Endothelial cell (in vitro differentiated cells): ENCODE data around the gene ATG7. TPM values are rescaled to one million over a fixed set of nuclear protein-coding genes. Genes with fewer than 3 reads are reported as not detected.

Experiments used
- DNase-seq: peaks from one replicate; pipeline ENCODE4 v3.0.0; 2021; ENCODE audit warnings: low spot score
- H3K27ac Mint-ChIP-seq: one replicate; pipeline ENCODE4 v1.8.0; 2021; ENCODE audit warnings: mixed read lengths, inconsistent platforms; ENCODE audit not compliant: unreplicated experiment
- H3K27me3 Mint-ChIP-seq: one replicate; pipeline ENCODE4 v1.8.0; 2021; ENCODE audit warnings: mild to moderate bottlenecking, moderate library complexity, mixed read lengths, inconsistent platforms; ENCODE audit not compliant: unreplicated experiment
- H3K36me3 Mint-ChIP-seq: one replicate; pipeline ENCODE4 v1.8.0; 2021; ENCODE audit warnings: mild to moderate bottlenecking, low read depth, mixed read lengths, inconsistent platforms; ENCODE audit not compliant: unreplicated experiment
- H3K4me1 Mint-ChIP-seq: one replicate; pipeline ENCODE4 v1.8.0; 2021; ENCODE audit warnings: mild to moderate bottlenecking, mixed read lengths, inconsistent platforms; ENCODE audit not compliant: unreplicated experiment
- H3K4me3 Mint-ChIP-seq: one replicate; pipeline ENCODE4 v1.8.0; 2021; ENCODE audit warnings: mild to moderate bottlenecking, mixed read lengths, inconsistent platforms; ENCODE audit not compliant: unreplicated experiment
- H3K9me3 Mint-ChIP-seq: one replicate; pipeline ENCODE4 v1.8.0; 2021; ENCODE audit warnings: mixed read lengths, inconsistent platforms; ENCODE audit not compliant: unreplicated experiment
- total RNA-seq: library from RNA; stranded (reverse); fragmentation: NEBNext Ultra II Directional; extraction: Animal tissue kit (Norgen Biotek cat#: 25700); gene quantifications from one replicate; pipeline ENCODE4 v1.2.1, GENCODE V29; 2021; ENCODE audit not compliant: unreplicated experiment
- TF ChIP-seq, protein P1 (sequence below): fragments of 200-600 bp; sonication (generic); IDR thresholded peaks from one replicate; pipeline ENCODE4 v1.5.0; 2021; ENCODE audit warnings: antibody characterized with exemption; ENCODE audit not compliant: unreplicated experiment

Gene ATG7
- total RNA-seq, 1 donor from 2014 or later = 30.6 TPM

DNA sequence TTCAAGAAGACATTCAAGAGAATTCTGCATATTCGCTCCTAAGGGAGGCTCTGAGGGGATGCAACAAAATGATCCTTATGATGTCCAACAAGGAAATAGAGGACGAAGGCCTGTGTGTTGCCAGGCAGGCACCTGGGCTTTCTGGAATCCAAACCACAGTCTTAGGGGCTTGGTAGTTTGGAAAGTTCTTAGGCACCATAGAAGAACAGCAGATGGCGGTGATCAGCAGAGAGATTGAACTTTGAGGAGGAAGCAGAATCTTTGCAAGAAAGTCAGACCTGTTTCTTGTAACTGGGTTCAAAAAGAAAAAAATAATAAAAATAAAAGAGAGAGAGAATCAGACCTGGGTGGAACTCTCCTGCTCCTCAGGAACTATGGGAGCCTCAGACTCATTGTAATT lies 11.7 kb upstream of the ATG7 start:
- TF ChIP-seq, protein P1, sequence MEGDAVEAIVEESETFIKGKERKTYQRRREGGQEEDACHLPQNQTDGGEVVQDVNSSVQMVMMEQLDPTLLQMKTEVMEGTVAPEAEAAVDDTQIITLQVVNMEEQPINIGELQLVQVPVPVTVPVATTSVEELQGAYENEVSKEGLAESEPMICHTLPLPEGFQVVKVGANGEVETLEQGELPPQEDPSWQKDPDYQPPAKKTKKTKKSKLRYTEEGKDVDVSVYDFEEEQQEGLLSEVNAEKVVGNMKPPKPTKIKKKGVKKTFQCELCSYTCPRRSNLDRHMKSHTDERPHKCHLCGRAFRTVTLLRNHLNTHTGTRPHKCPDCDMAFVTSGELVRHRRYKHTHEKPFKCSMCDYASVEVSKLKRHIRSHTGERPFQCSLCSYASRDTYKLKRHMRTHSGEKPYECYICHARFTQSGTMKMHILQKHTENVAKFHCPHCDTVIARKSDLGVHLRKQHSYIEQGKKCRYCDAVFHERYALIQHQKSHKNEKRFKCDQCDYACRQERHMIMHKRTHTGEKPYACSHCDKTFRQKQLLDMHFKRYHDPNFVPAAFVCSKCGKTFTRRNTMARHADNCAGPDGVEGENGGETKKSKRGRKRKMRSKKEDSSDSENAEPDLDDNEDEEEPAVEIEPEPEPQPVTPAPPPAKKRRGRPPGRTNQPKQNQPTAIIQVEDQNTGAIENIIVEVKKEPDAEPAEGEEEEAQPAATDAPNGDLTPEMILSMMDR = no peak
- no peak overlapping the region for H3K4me3 Mint-ChIP-seq
- DNase-seq = no peak
- no peak overlapping the region for H3K27ac Mint-ChIP-seq
- H3K27me3 Mint-ChIP-seq = no peaks in the 10 kb centered on the region
- no peaks in the 10 kb centered on the region for H3K36me3 Mint-ChIP-seq
- no peaks in the 10 kb centered on the region for H3K9me3 Mint-ChIP-seq
- peaks cover 7% of the 10 kb centered on the region for H3K4me1 Mint-ChIP-seq

DNA sequence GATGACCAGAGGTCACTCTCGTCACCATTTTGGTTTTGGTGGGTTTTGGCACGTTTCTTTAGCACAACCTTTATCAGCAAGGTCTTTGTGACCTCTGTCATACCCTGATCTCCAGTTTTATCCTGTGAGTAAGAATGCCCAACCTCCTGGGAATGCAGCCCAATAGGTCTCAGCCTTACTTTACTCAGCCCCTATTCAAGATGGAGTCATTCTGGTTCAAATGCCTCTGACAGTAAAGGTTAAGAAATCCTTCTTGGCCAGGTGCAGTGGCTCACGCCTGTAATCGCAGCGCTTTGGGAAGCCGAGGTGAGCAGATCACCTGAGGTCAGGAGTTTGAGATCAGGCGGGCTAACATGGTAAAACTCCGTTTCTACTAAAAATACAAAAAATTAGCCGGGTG lies 3.2 kb upstream of the ATG7 start:
- Mint-ChIP-seq H3K27me3 (peaks cover 4% of the 10 kb centered on the region), H3K4me3 (no peak overlapping the region), H3K36me3 (no peaks in the 10 kb centered on the region), H3K9me3 (no peaks in the 10 kb centered on the region), H3K27ac (no peak overlapping the region), H3K4me1 (peaks cover 7% of the 10 kb centered on the region)
- DNase-seq = no peak
- TF ChIP-seq, protein P1 = no peak

DNA sequence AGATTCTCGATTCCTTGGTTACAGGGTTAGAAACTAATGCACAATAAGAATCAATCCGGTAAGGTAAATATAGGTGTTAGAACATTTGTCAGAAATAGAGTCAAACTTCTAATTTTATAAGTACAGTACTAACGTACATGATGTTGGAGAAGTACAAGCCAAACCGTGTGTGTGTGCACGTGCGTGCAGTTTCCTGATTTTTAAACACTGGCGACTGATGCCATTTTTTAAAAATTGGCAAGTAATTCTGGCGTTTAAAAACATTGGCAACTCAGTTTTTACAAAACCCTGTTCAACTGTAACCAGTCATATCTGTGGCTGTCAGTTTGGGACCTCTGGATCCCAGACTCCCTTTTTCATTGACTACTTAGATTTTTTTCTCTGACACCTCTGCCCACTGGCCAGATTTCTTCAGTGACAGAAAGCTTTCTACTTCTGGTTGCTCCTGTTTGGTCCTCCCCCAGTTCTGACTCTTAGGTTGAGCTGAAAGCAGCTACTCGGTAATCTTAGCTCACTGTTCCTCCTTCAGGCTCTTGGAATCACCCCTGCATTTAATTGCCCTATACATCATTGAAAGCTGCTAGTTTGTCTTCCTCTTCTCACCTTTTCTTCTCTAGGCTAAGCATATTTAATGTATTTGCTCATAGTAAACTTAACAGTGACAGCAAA lies 843 bp downstream of the ATG7 start:
- H3K4me1 Mint-ChIP-seq = peaks cover 19% of the 10 kb centered on the region
- peak overlapping the region; percentile 99 for H3K27ac Mint-ChIP-seq
- no peaks in the 10 kb centered on the region for H3K9me3 Mint-ChIP-seq
- TF ChIP-seq, protein P1 = no peak
- peaks cover 9% of the 10 kb centered on the region for H3K27me3 Mint-ChIP-seq
- H3K36me3 Mint-ChIP-seq = peaks cover 14% of the 10 kb centered on the region
- H3K4me3 Mint-ChIP-seq = peak overlapping the region; percentile 97
- no peak for DNase-seq

DNA sequence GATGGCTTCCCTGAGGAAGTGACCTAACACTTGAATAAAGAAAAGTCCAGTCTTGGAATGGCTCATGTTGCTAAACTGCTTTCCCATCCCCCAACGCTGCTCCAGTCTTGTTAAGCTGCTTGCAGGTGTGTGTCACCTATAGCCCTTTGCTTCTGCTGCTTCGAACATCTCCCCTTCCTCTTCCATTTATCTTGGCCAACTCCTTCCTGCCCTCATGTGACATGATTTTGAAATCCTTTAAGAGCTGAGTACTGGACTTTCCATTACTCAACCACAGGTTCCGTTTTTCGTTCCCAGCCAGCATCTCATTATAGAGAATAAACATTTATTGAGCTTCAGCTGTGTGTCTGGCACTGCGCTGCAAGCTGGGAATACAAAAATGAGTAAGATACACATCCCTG lies 1.7 kb downstream of the ATG7 start:
- H3K4me3 Mint-ChIP-seq = no peak overlapping the region
- H3K27ac Mint-ChIP-seq = no peak overlapping the region
- TF ChIP-seq, protein P1 = no peak
- no peaks in the 10 kb centered on the region for H3K9me3 Mint-ChIP-seq
- H3K36me3 Mint-ChIP-seq = peaks cover 19% of the 10 kb centered on the region
- peaks cover 9% of the 10 kb centered on the region for H3K27me3 Mint-ChIP-seq
- peaks cover 19% of the 10 kb centered on the region for H3K4me1 Mint-ChIP-seq
- DNase-seq = no peak

DNA sequence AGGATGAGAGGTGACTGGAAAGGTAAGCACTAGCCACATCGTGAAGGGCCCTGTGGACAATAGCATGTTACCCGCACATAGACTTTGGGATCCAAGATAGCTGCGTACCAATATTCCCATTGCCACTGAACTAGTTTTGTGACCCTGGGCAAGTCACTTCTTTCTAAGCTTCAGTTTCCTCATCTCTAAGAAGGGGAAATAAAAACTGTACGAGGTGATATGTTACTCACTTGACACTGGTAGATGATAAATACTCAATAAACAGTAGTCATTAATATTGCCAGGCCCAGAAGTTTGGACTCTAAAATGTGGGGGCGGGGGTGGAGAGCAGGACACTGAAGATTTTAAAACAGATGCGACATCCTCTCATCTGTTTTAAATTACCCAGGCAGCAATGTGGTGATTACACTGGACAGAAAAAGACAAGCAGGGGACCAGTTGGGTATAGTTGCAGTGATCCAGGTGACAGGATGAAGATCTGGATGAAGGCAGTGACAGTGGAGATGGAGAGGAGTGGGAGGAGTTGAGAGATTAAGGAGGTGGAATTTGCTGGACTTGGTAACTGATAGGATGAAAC lies 2.5 kb downstream of the ATG7 start:
- Mint-ChIP-seq H3K36me3 (peaks cover 19% of the 10 kb centered on the region), H3K4me3 (no peak overlapping the region), H3K27ac (no peak overlapping the region), H3K27me3 (peaks cover 9% of the 10 kb centered on the region), H3K9me3 (no peaks in the 10 kb centered on the region), H3K4me1 (peaks cover 19% of the 10 kb centered on the region)
- DNase-seq = no peak
- TF ChIP-seq, protein P1 = no peak
